SKM-1 treated with dmso at 0.1 percent for 144 hours (cell line): ENCODE data around the gene RUSC1.

Source experiments
- DNase-seq: peaks from one replicate; lab custom pipeline; 2025; ENCODE audit not compliant: unreplicated experiment; lab: John Stamatoyannopoulos, UW

The RUSC1 gene

DNA sequence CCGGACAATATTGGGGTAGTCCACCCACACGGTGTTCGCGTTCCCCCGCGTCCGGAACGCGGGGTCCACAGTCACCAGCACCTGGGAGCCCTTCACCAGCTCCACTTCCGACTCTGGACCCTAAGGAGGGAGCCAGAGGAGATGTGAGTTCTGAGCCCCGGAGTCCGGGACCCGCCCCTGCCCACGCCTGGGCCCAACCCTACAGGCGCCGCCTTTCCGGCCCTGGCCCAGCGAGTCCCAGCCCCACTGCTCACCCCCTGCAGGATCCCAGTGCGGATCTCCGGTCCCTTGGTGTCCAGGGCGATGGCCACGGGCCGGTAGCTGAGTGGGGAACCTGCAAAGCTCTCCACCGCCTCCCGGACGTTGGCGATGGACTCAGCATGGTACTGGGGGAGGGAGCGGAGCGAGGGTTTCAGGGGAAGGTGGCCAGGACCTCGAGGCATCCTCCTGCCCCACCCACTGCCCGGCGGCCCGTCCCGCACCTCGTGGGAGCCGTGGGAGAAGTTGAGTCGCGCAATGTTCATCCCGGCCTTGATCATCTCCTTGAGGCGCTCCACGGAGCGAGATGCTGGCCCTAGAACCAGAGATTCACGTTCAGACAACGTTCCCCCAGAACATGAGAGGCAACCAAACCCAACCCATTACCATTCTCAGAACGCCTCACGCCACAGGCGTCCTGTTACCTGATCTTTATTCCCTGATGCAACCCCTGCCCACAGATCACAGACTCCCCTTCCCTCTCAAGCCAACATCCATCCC, 25.3 kb upstream of the RUSC1 start:
- no peak for DNase-seq

DNA sequence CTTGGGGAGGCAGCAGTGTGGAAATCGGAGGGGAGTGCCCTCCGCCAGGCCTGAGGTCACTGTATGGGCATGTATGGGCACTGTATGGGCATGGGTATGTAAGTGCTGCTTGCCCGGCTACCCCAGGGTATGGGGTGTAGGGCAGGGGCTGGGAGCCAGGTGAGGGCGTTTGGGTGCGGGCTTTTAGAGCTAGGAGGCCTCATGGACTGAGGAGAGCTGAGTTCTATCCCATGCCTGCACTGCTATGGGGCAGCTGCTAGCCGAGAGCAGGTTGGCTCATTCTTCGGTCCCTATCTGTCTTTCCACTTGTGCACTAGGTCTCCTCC, 24.8 kb upstream of the RUSC1 start:
- DNase-seq: no peak

- DNase-seq: no peak
Observed at GRCh38 chr1:155296661-155297060, 24.0 kb upstream of the RUSC1 start.

- DNase-seq: no peak
Observed at GRCh38 chr1:155297384-155297783, 23.3 kb upstream of the RUSC1 start.

DNA sequence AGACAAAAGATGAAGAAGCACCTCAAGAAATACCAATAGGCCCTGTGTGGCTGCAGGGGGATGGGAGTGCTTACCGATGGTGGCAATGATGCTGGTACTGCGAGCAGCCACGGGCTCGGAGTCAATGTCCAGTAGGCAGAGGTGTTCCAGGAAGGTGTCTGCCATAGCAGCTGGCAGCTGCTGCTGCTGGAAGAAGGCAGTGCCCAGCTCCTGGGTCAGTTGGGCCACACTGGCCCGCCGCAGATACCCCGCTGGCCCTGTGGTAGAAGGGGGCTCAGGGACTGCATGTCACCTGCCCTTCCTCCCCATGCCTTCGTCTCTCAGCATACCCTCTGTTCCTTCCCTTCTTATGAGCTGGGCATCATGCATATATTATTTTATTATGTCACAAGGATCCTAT, 20.7 kb upstream of the RUSC1 start:
- no peak for DNase-seq

DNA sequence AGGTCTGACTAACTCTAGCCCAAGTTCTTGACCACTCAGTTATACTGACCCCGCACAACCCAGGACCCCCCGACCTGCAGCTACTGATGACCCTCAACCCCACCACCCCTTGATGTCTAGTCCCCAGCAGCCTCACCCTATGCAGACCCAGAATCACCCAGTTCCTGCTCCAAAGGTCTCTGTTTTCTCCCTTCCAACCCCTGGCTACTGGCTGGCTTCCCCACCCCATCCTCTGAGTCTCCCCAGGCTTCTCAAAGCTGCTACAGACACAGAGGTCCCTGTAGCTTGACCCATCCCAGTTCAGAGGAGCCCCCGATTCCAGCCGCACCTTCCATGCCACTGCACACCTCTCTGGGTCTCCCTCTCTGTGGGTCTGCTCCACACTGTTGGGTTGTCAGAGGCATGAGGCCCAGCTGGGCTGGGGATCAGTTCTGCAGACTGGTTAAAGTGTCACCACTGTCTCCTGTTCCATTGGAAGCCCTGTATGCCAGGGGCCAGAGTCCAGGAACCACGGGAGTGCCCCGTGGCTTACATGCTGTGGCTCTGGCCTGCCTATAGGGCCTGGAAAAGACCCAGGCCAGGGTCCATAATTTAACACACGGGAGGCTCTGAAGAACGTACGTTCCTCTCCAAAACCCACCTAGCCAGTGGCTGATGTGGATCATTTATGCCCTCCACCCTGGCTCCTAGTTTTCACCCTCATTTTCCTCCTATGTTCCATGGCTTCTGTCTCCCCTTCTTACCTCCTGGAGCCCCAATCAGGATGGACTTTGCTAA, 20.0 kb upstream of the RUSC1 start:
- no peak for DNase-seq

DNA sequence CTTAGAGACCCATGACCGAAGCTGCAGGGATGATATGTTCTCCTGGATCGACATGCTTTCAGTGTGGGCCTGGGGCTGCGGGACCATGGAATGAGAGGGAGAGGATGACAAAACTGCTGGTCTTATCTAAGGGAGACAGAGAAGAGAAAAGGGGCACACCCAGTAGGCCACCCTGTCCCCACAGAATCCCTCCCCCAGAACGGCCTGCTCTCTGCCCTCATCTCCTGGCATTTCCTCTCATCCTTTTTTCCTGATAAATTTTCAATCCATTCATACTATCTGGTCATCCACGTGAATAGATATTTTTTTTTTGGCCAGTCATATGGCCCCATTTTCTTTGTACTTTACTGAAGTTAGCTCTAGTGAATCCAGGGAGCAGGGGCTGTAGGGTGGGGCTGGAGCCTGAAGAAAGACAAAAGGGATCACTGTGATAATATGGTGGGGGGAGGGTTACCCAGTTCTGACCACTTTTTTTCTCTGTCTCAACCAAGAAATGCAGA, 19.3 kb upstream of the RUSC1 start, which contains the start of gene PKLR:
PKLR (minus strand) TSS at position 97 of the 500 bp plus-strand sequence; CDS start at position 54, 43 bp downstream.
- no peak for DNase-seq

DNA sequence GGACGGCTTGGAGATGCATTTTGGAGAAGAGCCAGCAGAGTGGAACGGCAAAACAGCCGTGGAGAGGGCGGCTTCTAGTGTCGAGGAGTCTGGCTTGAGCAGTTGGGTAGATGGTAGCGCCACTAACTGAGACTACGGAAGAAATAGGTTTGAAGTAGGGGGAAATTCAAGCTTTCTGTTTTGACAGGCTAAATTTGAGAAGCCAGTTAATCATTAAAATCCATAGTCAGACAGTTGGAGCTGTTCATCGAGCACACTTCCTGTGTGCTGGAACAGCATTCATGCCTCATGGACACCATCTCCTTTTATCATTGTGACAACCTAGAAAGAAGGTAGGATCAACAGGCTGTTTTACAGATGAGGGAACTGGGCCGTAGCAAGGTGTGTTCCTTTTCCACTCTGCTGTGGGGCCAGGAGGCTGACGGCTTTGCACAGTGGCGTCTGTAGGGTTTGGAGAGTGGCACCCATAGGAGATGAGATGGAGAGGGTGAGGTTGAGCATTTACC, 16.1 kb upstream of the RUSC1 start:
- DNase-seq: no peak

DNA sequence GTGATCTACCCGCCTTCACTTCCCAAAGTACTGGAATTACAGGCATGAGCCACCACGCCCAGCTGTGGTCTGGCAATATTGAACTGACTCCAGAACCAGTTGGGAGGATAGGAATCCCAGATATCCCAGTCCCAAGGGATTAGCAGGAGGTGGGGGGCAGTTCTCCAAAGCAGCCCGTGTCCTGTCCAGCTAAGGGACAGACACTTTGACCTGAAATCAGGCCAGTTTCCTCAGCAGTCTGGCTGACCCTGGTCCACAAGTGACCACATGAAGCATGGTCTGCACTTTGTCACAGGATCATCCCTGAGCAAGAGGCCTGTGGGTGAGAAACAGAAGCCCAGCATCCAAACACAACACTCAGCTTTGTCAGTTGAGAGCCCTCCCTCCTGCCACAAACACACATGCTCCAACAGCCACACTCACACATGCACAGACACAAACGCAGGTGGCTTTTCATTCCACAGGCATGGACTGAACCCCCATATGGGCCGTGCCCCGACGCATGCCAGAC, 14.8 kb upstream of the RUSC1 start:
- no peak for DNase-seq

GRCh38 chr1:155307247-155307740, 13.4 kb upstream of the RUSC1 start:
- peak; percentile 25 for DNase-seq

DNA sequence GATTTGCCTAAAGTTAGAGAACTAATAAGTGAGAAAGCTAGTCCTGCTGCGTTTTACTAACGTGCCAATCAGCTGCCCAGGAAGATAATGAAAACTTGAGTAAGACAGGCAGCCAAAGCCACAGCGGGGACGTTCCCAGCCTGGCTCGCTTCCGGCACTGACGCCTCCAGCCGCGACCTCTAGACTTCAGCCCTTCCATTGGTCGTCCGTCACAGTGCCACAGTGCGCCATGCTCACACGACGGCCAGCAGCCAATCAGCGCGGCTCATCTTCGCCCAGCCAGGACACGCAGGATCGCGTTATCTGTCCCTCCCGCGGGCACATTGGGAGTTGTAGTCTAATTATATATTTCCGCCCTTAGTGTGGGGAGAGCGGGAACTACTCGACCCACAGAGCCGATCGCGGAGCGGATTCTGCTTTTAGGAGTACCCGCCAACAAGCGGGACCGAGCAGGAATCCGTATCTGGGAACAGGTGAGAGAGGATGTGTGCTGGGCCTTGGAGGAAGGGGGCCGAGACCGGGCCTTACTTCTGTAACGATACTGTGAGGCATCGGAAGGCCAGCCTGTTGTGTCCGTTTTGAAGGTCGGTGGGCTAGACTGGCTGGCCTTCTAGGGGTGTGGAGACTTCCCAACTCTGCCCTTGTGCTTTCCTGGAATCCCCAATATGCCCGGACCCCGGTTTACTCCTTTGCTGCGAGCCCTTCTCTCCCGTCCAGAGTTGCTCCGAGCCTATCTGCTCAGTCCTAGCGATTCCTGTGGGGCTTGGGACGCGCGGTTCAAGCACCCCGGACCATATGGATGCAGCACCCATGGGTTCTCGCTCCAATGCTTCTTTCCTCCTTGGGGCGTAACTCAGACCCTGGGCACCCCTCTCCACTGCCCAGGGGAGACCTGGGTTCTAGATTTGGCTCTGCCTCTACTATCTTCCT, 11.9 kb upstream of the RUSC1 start, which contains the start of gene FDPS:
FDPS (plus strand) TSS at position 374 of the 930 bp plus-strand sequence. CDS start 924 bp downstream, outside the sequence.
- peak; percentile 100 for DNase-seq

- DNase-seq: no peak
Observed at GRCh38 chr1:155309423-155310021, 11.2 kb upstream of the RUSC1 start.

GRCh38 chr1:155313261-155313660, 7.4 kb upstream of the RUSC1 start:
- DNase-seq: no peak

GRCh38 chr1:155316922-155317321, 3.8 kb upstream of the RUSC1 start:
- DNase-seq: no peak

DNA sequence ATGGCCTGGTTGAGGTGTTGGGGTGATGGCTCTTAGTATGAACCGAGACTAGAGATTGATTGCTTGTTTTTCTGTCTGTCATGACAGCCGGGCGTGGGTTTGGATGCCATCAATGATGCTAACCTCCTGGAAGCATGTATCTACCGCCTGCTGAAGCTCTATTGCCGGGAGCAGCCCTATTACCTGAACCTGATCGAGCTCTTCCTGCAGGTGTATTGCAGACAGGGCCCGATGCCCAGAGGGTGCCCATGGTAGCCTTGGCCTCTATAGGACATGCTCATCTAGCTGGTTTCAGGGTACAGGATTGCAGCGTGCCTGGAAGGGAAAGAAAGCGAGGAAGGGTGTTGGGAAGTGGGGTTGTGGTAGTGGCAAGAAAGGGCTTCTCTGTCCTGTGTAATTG, 2.6 kb upstream of the RUSC1 start:
- DNase-seq: no peak

DNA sequence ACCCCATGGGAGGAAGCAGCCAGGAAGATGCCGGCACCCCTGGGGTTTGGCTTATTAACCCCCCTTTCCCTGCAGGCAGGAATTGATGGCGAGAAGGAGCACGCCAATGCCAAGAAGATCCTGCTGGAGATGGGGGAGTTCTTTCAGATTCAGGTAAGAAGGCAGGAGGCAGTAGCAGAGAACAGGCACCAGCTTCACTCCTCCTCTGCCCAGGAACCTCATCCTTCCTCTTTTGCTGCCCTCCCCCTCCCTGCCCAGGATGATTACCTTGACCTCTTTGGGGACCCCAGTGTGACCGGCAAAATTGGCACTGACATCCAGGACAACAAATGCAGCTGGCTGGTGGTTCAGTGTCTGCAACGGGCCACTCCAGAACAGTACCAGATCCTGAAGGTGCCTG, 1.2 kb upstream of the RUSC1 start:
- DNase-seq: no peak

GRCh38 chr1:155320252-155320651, 442 bp upstream of the RUSC1 start:
- no peak for DNase-seq

- no peak for DNase-seq
Observed at GRCh38 chr1:155321639-155322503, 1.2 kb downstream of the RUSC1 start.

DNA sequence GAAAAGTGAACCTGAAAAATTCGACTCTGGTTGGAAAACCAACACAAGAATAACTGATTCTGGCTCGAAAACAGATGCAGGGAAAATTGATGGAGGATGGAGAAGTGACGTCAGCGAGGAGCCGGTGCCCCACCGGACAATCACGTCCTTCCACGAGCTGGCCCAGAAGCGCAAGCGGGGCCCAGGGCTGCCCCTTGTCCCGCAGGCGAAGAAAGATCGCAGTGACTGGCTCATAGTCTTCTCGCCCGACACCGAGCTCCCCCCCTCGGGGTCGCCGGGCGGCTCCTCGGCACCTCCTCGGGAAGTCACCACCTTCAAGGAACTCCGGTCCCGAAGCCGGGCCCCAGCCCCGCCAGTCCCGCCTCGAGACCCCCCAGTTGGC, 1.9 kb downstream of the RUSC1 start:
- no peak for DNase-seq
